GM12873 (cell line): Measurements from ENCODE around the gene PRR5L.

Experiments
- TF ChIP-seq, protein P1 (sequence below): IDR thresholded peaks from 2 replicates; pipeline ENCODE4 v1.5.1; 2012; ENCODE audit warnings: low read depth, mild to moderate bottlenecking, moderate library complexity, low read length, control low read depth; ENCODE audit not compliant: insufficient read depth; ENCODE audit errors: missing control alignments

The PRR5L gene

DNA sequence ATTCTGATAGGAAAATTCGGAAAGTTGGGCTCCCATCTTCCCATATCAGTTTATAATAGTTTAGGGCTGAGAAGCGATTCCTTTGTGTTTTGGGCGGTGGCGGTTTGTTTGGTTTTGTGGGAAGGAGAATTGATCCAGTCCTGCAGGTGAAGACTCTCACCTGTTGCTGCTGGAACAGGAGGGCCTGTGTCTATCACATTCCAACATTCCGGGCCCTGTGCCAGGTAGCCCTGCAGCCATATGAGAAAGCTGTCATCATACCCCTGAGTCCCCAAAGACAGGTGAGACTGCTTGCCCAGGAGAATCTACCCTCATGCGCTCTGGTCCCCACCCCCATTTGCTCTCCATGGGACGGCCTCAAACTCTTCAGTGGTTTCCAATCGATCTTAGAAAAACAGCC, 151.9 kb downstream of the PRR5L start:
- TF ChIP-seq, protein P1, sequence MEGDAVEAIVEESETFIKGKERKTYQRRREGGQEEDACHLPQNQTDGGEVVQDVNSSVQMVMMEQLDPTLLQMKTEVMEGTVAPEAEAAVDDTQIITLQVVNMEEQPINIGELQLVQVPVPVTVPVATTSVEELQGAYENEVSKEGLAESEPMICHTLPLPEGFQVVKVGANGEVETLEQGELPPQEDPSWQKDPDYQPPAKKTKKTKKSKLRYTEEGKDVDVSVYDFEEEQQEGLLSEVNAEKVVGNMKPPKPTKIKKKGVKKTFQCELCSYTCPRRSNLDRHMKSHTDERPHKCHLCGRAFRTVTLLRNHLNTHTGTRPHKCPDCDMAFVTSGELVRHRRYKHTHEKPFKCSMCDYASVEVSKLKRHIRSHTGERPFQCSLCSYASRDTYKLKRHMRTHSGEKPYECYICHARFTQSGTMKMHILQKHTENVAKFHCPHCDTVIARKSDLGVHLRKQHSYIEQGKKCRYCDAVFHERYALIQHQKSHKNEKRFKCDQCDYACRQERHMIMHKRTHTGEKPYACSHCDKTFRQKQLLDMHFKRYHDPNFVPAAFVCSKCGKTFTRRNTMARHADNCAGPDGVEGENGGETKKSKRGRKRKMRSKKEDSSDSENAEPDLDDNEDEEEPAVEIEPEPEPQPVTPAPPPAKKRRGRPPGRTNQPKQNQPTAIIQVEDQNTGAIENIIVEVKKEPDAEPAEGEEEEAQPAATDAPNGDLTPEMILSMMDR, result no peak

DNA sequence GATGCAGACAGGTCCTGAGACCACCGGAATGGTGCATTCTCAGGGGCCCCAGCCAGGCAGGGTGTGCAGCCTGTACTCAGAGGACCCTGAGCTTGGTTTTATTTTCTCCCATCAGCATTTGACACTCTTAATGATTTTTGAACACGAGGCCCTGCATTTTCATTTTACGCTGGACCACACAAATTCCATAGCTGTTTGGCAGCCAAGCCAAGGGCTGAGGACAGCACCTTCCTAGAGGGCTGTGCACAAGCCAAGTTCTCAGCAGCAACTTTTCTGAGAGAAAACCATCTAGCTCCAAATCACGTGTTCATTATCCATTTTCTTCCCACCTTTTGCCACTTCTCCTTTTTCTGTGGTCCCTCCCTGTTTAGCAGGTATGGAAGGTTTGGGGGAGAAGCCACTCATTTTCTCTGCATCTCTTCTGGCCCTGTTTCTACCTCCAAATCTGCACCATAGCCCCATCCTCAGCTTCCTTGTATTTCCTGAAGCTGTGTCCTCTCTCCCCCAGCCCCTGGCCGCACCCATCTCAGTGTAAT, 153.5 kb downstream of the PRR5L start:
- TF ChIP-seq, protein P1, result no peak

DNA sequence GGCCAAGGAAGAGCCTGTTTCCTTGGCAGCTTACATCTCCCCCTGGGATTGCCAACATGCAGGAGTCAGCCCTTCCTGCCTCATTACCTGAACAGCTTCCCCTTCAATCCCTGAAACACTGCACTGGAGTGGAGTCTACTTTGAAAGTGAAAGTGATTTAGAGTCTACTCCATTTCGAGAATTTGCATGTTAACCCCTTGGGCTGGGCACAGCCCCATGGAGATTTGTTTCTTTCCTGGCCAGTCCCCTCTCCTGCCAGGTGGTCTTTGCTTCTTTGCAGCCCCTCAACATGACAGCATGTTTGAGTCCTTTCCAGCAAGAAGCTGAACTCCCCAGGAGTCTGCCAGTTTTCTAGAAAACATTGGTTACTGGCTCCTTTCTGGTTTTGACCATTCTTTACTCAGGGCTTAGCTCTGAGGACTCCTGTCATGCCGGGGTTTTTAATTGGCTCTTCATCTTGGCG, 154.1 kb downstream of the PRR5L start:
- TF ChIP-seq, protein P1, result no peak

DNA sequence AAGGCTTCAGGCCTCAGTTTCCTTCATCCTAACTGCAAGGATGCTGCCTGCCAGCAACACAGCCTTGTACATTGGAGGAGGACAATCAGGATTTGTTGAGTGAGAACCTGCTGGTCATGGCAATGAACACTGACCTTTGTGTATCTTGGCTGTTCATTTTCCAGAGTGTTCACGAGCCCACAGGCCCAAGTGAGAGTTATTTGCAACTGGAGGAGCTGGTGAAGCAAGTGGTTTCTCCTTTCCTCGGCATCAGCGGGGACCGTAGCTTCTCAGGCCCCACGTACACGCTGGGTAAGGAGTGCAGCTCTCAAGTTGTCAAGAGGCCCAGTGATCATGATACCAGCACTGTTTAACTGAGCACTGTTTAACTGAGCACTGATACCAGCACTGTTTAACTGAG, 155.0 kb downstream of the PRR5L start:
- TF ChIP-seq, protein P1, result no peak

DNA sequence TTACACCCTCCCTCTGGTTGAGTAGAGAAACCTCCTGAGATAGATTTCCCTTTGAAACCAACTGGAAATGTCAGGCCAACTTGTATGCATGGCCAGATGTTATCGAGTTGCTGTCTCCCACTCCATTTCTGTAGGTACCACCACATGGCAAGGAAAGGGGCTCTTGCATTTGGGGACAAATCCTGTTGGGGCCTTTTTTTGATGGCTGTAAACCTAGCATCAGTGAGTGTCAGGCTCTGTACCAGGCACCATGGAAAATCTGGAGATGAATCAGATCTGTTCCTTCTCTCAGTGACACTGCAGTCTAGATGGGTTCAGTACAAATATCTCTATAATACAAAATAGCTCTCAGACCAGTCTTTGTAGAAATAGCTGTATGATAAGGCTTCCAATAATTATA, 155.6 kb downstream of the PRR5L start:
- TF ChIP-seq, protein P1, result no peak

GRCh38 chr11:36452236-36452940, 156.3 kb downstream of the PRR5L start:
- TF ChIP-seq, protein P1, result no peak

GRCh38 chr11:36452961-36453360, 156.9 kb downstream of the PRR5L start:
- TF ChIP-seq, protein P1, result no peak
